Breast epithelium (tissue), 3 donors: ENCODE data around the gene BACE2.

ENCODE experiments used
- POLR2A ChIP-seq: fragments of 450-650 bp; IDR thresholded peaks from one replicate; pipeline ENCODE4 v1.6.1; 2016; ENCODE audit warnings: antibody characterized with exemption, mild to moderate bottlenecking, moderate library complexity
- POLR2AphosphoS5 ChIP-seq, 3 donors: sonication (generic); formaldehyde crosslinking; IDR thresholded peaks; one replicate each; pipeline ENCODE4 v1.6.1; 2017; ENCODE audit warnings: antibody characterized with exemption in 3 of 3
- TF ChIP-seq, protein P1 (sequence below), 3 donors: fragments of 450-650 bp; IDR thresholded peaks; one replicate each; pipeline ENCODE4 v1.5.1; 2016 to 2017; ENCODE audit warnings: antibody characterized with exemption in 3 of 3, mild to moderate bottlenecking in 3 of 3, moderate library complexity in 3 of 3

DNA sequence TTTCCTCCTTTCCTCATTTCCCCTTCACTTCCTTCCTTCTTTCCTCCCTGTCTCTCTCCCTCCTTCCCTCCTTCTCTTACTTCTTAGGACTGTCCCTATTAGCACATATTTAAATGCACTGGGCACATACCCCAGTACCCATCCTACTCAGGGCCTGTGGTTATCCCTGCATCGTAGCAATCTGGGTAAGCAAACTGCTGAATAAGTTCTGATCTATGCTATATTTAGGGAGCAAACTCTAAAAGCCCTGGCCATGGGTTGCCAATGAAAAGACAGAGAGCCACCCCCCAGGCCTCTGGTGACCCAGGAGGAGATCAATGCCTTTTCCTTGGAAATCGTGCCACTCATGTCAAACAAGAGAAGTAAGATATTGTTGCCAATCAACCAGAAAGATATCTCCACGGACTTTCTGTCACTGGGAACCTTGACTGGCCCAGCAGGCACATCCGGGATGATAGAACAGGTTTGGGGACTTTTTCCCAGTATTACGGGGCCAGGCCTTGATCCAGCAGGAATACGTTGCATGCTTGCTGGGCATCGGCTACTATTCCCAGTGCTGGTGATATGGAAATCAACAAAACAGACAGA lies 154.0 kb downstream of the BACE2 start:
- TF ChIP-seq, protein P1, sequence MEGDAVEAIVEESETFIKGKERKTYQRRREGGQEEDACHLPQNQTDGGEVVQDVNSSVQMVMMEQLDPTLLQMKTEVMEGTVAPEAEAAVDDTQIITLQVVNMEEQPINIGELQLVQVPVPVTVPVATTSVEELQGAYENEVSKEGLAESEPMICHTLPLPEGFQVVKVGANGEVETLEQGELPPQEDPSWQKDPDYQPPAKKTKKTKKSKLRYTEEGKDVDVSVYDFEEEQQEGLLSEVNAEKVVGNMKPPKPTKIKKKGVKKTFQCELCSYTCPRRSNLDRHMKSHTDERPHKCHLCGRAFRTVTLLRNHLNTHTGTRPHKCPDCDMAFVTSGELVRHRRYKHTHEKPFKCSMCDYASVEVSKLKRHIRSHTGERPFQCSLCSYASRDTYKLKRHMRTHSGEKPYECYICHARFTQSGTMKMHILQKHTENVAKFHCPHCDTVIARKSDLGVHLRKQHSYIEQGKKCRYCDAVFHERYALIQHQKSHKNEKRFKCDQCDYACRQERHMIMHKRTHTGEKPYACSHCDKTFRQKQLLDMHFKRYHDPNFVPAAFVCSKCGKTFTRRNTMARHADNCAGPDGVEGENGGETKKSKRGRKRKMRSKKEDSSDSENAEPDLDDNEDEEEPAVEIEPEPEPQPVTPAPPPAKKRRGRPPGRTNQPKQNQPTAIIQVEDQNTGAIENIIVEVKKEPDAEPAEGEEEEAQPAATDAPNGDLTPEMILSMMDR (IDR thresholded peaks at IDR 0.05) = no peak
- TF ChIP-seq POLR2A (no peak), POLR2AphosphoS5 (IDR thresholded peaks at IDR 0.05) (no peak)
